ENCODE measurements around the gene CDK14. TPM values are rescaled to one million over a fixed set of nuclear protein-coding genes. Genes with fewer than 3 reads are reported as not detected.
A peak's percentile ranks its signal among the peaks of the same experiment; 100 is the strongest.

The CDK14 gene
- 29.0 and 41.0 TPM in 2 replicates for total RNA-seq

DNA sequence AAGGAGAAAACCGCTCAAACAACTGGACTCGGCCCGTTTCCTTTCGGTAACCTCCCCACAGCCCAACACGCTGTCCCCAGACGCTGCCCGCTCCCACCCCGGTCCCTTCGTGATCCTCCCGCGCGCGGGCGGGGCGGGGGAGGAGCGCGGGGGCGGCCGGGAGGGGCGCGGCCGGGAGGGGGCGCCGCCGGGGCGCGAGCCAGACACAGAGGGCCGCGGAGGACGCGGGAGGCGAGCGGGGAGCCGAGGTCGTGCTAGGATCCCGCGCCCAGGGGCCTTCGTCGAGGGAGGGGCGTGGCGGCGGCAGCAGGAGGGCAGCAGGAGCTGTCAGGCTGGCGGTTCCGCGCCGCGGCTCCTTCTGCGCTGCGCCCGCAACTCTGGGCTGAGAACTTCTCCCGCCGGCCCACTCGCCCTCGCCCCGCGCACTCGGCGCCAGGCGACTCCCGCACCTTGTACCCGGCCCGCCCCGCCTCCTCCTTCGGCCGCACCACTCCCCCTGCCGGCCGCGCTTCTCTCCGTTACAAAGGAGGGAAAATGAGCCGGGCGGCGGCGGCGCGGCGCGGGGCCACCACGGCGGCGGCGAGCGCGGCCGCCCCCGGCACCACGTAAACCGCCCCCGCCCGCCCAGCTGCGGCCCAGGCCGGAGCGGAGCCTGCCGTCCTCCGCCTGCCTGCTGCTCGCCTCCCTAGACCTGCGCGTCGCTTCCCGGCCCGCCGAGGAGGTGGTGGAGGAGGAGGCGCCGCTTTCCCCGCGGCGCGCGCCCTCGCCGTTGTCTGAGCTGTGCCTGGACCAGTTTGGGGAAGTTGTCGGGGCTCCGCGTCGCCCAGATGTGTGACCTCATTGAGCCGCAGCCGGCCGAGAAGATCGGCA is at the start of gene CDK14:
Gene CDK14, plus strand, starts transcription at position 521 of the 870 bp plus-strand sequence. Its CDS starts 307 bp downstream, at position 828.
- peak within 1 kb of the TSS; percentile 82 for H3K4me3 ChIP-seq (ENCODE audit: low read depth, low read length)
- DNase-seq (ENCODE audit: low read depth) = peak; percentile 71
- TF ChIP-seq, protein P1, sequence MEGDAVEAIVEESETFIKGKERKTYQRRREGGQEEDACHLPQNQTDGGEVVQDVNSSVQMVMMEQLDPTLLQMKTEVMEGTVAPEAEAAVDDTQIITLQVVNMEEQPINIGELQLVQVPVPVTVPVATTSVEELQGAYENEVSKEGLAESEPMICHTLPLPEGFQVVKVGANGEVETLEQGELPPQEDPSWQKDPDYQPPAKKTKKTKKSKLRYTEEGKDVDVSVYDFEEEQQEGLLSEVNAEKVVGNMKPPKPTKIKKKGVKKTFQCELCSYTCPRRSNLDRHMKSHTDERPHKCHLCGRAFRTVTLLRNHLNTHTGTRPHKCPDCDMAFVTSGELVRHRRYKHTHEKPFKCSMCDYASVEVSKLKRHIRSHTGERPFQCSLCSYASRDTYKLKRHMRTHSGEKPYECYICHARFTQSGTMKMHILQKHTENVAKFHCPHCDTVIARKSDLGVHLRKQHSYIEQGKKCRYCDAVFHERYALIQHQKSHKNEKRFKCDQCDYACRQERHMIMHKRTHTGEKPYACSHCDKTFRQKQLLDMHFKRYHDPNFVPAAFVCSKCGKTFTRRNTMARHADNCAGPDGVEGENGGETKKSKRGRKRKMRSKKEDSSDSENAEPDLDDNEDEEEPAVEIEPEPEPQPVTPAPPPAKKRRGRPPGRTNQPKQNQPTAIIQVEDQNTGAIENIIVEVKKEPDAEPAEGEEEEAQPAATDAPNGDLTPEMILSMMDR (IDR thresholded peaks at IDR 0.05; ENCODE audit: insufficient read depth, low read depth, low read length) = peak; percentile 48

DNA sequence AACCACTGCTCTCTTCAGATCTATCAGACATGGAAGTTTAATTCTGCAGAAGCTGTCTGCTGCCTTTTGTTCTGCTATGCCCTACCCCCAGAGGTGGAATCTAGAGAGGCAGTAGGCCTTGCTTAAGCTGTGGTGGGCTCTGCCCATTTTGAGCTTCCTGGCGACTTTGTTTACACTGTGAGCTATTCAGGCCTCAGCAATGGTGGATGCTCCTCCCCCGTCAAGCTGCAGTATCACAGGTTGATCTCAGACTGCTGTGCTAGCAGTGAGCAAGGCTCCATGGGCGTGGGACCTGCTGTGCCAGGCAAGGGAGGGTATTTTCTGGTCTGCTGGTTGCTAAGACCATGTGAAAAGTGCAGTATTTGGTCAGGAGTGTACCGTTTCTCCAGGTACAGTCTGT is 45.1 kb upstream of the CDK14 start:
- H3K4me3 ChIP-seq (ENCODE audit: low read depth, low read length) = no peak overlapping the region
- TF ChIP-seq, protein P1 (IDR thresholded peaks at IDR 0.05; ENCODE audit: insufficient read depth, low read depth, low read length) = no peak
- DNase-seq (ENCODE audit: low read depth) = no peak

DNA sequence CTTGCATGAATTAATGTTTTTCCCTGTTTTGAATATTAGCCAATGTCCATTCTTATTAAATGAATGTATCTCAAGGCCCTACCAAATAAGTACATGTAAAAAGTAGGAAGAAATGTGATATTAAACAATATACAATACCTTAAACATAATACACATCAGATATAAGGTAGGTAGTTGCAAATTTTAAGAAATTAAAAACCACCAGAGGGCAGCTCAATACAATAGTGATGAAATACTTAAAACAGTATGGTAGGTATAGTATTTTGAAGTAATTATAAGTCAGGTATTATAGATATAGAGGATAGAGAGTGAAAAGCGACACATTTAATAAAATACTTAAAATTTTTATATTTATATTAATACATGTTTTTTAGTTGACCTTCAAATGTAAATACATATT is 43.6 kb upstream of the CDK14 start:
- DNase-seq (ENCODE audit: low read depth) = peak; percentile 33
- H3K4me3 ChIP-seq (ENCODE audit: low read depth, low read length) = no peak overlapping the region
- TF ChIP-seq, protein P1 (IDR thresholded peaks at IDR 0.05; ENCODE audit: insufficient read depth, low read depth, low read length) = no peak

DNA sequence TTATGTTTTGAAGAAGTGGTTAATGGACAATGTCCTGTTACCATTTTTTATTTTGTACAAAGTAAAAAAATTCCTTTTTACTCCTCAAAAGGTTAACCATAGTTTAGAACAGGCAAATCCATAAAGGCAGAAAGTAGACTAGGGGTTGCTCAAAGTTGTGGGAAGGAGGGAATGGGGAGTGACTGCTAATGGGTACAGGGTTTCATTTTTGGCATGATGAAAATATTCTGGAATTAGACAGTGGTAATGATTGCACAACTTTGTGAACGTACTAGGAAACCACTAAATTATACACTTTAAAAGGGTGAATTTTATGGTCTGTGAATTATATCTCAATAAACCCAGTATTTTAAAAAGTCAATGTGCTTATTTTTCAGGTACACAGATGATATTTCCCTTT is 35.4 kb upstream of the CDK14 start:
- TF ChIP-seq, protein P1 (IDR thresholded peaks at IDR 0.05; ENCODE audit: insufficient read depth, low read depth, low read length) = no peak
- peak; percentile 56 for DNase-seq (ENCODE audit: low read depth)
- no peak overlapping the region for H3K4me3 ChIP-seq (ENCODE audit: low read depth, low read length)

DNA sequence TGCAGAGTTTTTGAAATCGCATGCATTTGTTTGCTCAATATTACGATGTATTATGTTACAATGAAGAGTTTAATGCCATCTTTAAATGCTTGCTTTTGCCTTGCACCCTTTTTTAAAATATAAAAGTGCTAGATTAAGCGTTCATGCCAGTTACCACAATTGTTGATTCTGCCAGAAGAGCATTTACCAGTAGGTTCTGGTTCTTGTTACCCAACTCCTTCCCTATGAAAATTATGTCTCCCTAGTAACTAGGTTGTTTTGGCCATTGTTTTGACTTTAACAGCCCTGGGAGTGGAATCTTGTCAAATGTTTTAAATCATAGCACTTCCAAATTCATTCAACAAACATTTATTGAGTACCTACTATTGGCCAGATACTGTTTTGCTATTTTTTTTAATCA is 32.8 kb upstream of the CDK14 start:
- H3K4me3 ChIP-seq (ENCODE audit: low read depth, low read length) = no peak overlapping the region
- TF ChIP-seq, protein P1 (IDR thresholded peaks at IDR 0.05; ENCODE audit: insufficient read depth, low read depth, low read length) = no peak
- peak; percentile 31 for DNase-seq (ENCODE audit: low read depth)

DNA sequence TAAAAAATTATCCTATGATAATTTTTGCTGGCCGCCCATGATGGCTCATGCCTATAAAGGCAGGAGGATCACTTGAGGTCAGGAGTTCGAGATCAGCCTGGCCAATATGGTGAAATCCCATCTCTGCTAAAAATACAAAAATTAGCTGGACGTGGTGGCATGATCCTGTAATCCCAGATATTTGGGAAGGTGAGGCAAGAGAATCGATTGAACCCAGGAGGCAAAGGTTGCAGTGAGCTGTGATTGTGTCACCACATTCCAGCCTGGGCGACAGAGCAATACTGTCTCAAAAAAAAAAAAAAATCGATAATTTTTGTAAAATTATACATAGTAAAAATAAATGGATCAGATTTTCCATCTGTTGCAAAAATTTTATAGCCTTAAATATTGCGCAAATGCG is 31.7 kb upstream of the CDK14 start:
- no peak overlapping the region for H3K4me3 ChIP-seq (ENCODE audit: low read depth, low read length)
- DNase-seq (ENCODE audit: low read depth) = no peak
- TF ChIP-seq, protein P1 (IDR thresholded peaks at IDR 0.05; ENCODE audit: insufficient read depth, low read depth, low read length) = no peak
